Stimulated activated CD4-positive, alpha-beta T cell treated with anti-CD3 and anti-CD28 coated beads, Interleukin-1b, Interleukin-23, amount 100 ng/mL, for 4 hours (primary cell): Measurements from ENCODE around the gene DRP2.
"Not testable (repeated sequence)": the region's sequence is repeated elsewhere in the genome, so short reads cannot be mapped to it uniquely, and the experiment has no call there.

Experiments
- DNase-seq, 2 donors: peaks; one replicate each; pipeline ENCODE4 v3.0.0-alpha.2; 2020; ENCODE audit warnings: low read depth in 2 of 2

The DRP2 gene

GRCh38 chrX:101232316-101232715 is 12.7 kb downstream of the DRP2 start:
- no peak for DNase-seq

GRCh38 chrX:101237041-101237440 is 17.5 kb downstream of the DRP2 start:
- DNase-seq, result no peak

GRCh38 chrX:101241531-101241930 is 21.9 kb downstream of the DRP2 start:
- no peak for DNase-seq

GRCh38 chrX:101252634-101253033 is 33.0 kb downstream of the DRP2 start:
- DNase-seq, result no peak

- no peak for DNase-seq
These were observed 38.1 kb downstream of the DRP2 start for GRCh38 chrX:101257448-101258258.

- no peak for DNase-seq
These were observed 38.6 kb downstream of the DRP2 start for GRCh38 chrX:101258259-101258581.

- DNase-seq, result no peak
These were observed 40.8 kb downstream of the DRP2 start for GRCh38 chrX:101260435-101260834.

GRCh38 chrX:101262590-101262989 is 43.0 kb downstream of the DRP2 start:
- DNase-seq, result no peak

GRCh38 chrX:101263766-101264165 is 44.2 kb downstream of the DRP2 start:
- no peak for DNase-seq

- no peak for DNase-seq
These were observed 46.4 kb downstream of the DRP2 start for GRCh38 chrX:101265869-101266428.

- DNase-seq, result no peak
These were observed 54.6 kb downstream of the DRP2 start for GRCh38 chrX:101274198-101274597.

GRCh38 chrX:101276238-101276637 is 56.7 kb downstream of the DRP2 start:
- DNase-seq, result no peak

- DNase-seq, result peak in 1 of 2 donors; percentile 8
These were observed 67.8 kb downstream of the DRP2 start for GRCh38 chrX:101287402-101287801.

- no peak for DNase-seq
These were observed 71.5 kb downstream of the DRP2 start, which contains the start of gene TAF7L for GRCh38 chrX:101290957-101291603. TAF7L (minus strand) TSS chrX:101291334; CDS start chrX:101287543, 3,791 bp downstream.

GRCh38 chrX:101295603-101296002 is 76.0 kb downstream of the DRP2 start:
- not testable (repeated sequence) for DNase-seq

GRCh38 chrX:101303790-101304189 is 84.2 kb downstream of the DRP2 start:
- no peak for DNase-seq
